GM19372 (cell line): Measurements from ENCODE around the gene EIF3L.

Source experiments
- ATAC-seq: cut with Tn5 transposase; IDR thresholded peaks from one replicate; pipeline ENCODE4 v1.9.1; 2021; ENCODE audit warnings: mild to moderate bottlenecking, low read depth, moderate library complexity; ENCODE audit not compliant: unreplicated experiment

Gene EIF3L

DNA sequence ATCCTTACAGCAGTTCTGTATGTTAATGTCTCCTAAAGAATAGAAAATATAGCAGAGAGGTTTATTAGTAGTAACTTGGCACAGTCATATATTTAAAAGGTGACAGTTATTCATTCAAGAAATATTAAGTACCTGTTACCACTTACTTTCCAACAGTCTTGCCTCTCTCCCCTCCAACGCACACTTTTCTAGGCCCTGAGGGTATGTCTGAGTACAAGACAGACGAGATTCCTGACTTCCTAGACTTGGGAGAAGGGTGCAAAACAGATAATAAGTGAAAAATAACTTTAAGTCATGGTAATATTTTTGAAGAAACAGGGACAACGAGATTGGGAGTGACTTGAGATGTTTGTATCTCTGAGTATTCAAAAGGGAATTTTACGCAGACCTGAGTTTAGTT is 1.6 kb downstream of the EIF3L start:
- no peak for ATAC-seq

DNA sequence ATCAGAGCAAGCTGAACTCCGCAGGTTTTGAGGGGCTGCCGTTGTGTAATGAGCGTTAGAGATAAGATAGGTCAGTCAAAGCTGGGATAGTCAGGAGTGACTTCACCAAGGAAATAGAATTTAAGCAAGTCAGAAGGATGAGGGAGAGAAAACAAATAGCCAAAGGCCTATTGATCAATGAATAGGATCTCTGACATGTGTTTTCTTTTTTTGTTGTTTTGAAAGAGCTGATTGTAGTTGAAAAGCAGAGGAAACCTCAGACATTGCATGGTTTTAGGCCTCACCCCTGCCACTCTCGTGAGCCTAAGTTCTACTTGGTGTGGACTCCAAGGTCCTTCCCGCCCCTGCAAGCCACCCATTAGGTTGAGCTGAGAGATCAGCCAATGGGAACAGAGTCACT is 3.2 kb downstream of the EIF3L start:
- no peak for ATAC-seq

DNA sequence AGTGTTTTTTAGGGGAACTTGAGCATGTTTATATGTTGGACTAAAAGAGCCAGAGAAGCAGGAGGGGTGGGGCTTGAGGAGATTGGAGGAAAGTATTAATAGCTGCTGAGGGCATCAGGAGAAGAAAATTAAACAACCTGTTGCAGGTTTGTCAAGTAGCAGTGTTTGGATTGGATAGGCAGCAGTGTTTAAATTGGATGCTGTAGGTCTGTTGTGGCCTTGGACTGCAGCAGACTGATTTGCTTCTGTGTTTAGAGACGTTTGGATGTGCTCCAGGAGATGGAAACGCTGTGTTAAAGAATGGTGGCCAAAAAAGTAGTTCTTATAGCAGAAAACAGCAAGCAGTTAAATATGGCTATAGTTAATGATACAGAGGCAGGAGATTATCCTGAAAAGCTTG is 5.7 kb downstream of the EIF3L start:
- no peak for ATAC-seq

DNA sequence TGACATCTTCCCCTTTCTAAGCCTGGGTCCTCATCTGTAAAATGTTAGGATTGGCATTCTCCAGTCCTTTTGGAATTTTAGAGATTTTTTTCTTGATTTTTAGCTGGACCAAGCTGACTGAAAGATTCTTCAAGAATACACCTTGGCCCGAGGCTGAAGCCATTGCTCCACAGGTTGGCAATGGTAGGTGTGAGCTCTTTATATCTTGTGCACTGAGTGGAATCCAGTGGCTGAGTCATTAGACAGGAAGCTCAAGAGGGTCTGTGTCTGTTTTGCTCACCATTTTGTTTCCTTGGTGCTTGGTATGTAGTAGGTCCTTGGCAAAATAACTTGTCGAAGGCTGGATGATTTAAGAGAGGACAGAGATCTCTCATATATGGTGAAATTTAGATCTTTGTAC is 6.2 kb downstream of the EIF3L start:
- no peak for ATAC-seq

DNA sequence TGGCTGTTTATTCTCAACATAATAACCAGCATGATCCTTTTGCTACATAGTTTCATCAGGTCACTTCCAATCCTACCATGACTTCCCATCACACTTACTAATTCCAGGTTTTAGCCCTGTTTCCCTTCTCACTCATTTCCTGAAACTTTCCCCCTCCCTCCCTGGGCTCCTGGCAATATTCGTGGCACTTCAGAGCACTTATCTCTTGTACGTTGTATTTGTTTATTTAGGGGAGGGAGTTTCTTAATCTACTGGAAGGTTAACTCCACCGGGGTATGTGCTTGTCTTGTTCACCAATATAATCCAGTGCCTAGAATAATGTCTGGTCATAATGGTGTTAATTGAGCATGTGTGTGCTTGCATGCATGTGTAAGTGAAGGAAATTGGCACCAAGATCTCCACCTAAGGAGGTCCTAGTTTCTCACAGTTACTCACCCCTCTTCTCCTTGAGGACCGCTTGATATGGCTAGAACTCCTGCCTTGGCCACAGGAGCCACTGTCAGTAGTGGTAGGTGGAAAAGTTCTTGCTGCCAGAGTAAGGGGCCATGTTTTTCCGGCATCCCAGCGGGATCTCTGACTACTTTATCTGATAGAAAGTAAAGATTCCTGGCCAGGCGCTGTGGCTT is 11.7 kb downstream of the EIF3L start:
- ATAC-seq = no peak

- ATAC-seq = no peak
These were observed 13.5 kb downstream of the EIF3L start for GRCh38 chr22:37862570-37863325.

DNA sequence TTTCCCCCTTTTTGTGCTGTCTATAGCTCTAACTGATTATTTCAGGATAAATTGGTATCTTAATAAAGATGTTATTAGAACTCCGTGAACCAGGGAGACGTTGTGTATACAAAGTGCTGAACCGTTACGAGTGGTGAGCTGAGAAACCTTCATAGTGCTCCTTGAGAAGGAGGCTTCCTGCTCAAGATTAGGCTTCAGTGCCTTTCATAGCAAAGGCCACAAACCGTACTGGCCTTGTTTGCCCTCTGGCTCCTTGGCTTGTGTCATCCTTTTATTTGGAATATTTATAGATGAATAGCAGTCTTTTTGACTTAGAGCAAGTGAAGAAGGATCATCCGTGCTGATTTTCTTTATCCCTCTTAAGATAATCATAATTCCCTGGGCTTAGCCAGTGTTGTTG is 16.3 kb downstream of the EIF3L start:
- ATAC-seq = no peak

DNA sequence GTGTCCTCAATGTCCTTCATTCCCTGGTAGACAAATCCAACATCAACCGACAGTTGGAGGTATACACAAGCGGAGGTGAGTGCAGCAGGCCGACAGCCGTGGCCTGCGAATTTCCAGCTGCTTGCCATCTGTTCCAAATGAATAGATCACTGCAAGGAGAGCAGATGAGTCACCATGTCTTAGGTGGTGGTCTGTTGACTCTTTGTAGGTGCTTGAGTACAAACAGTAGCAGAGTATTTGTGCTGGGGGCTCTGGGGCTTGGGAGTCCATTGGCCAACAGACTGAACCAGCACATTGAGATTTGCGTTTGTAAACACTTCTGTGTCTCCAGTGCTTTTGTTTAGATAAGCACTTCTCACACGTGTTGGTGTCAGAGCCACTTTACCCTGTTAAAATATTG is 21.1 kb downstream of the EIF3L start:
- ATAC-seq = no peak

DNA sequence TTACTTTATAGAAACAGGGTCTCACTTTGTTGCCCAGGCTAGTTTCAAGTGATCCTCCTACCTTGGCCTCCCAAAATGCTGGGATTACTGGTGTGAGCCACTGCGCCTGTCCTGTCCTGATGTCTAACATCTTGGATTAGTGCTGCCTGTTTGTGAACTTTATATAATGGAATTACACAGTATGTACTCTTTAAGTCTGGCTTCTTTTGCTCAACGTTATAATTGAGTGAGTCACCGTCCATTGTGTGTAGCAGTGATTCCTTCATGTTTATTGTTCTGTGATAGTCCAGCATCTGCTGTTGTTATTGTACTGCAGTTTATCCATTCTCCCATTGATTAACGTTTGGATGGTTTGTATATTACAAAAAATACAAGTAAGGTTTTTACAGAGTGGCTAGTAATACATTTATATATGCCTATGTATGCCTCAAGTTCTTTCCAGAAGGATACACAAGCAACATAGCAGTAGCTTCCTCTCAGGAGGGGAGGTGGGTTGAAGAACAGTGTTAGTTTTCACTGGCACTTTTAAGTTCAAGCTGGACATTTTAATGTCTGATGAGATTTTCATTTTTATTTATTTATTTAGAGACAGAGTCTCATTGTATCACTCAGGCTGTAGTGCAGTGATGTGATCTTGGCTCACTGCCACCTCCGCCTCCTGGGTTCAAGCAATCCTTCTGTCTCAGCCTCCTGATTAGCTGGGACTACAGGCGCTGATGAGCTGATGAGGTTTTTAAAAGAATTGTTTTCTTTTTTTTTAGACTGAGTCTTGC is 31.6 kb downstream of the EIF3L start:
- no peak for ATAC-seq

DNA sequence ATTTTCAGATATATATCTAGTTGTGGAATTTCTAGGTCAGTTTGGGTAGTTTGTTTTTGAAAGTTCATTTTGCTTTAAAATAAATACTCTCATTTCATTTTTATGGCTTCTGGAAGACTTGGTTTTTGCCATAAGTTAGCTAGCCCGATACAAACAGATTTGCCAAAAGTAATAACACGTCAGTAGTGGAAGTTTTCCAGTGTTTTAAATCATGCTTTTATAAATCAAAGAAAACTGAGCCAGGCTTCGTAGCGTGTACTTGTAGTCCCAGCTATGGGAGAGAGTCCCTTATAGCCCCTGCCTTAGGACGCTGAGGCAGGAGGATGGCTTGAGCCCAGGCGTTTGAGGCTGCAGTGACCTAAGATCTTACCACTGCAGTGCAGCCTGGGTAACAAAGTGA is 35.2 kb downstream of the EIF3L start:
- ATAC-seq = no peak

- ATAC-seq = no peak
These were observed 38.6 kb downstream of the EIF3L start for GRCh38 chr22:37887584-37888378.

DNA sequence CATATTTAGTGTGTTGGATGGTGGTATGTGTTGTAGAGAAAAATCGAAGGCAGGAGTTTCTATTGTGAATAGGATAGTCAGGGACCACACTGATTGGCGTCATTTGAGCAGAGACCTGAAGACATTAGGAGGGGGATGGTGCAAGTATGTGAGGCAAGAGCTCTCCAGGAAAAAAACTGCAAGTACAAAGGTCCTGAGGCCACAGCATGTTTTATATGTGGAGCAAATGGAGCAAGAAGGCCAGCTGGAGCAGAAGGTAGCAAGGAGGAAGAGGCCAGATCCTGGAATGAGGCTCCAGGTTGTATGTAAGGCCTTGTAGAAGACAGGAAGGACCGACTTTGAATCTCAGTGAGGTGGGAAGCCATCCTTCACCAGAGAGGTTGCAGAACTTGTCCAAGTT is 42.7 kb downstream of the EIF3L start:
- ATAC-seq = no peak

GRCh38 chr22:37892566-37893335 is 43.5 kb downstream of the EIF3L start:
- no peak for ATAC-seq

GRCh38 chr22:37893583-37893983 is 44.4 kb downstream of the EIF3L start:
- ATAC-seq = no peak

DNA sequence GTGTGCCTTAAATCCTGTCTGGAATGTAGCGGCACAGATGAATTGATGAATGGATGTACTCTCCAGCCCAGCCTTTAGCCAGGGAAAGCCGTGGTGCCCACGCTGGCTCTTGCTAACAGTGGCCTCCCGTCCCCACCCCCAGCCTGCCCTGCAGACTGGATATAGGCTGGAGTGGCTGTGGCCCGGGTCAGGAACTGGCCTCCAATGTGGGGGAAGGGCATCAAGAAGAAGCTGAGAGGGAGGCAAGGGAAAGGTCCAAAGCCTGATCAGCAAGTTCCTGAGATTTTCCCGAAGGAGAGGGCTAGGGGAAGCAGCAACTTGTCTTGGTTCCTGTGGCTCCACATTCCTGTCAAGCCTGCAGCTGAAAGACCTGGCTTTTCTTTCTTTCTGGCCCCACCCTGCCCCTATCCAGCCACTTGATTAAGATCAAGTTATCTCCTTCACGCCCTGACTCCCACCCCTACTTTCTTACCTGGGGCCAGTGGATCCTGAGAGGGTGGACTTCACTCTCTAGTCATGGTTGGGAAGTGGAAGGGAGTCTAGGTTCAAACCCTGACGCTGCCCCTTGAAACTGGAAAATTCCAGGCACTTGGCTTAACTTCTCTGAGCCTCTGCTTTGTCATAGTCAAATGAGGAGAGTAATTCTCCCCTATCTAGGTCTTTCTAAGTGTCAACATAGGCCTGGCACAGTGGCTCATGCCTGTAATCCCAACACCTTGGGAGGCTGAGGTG is 45.9 kb downstream of the EIF3L start:
- ATAC-seq = no peak

DNA sequence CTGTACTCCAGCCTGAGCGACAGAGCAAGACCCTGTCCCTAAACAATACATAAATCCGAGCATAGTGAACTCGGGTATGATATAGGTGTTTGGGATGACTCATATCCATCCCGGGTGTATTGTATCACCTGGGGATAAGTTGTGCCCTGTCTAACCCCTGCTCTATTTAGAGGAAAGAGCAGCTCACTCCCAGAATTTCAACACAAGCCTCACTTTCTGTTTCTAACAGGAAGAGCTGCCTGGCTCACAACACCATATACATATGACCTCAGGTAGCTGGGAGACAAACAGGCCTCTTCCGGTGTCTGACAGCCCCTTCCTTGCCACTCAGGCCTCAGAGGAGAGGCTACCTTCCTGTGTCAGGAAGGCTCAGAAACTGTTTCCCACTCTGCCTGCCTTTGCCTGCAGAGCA is 47.0 kb downstream of the EIF3L start:
- no peak for ATAC-seq

GRCh38 chr22:37896939-37897338 is 47.7 kb downstream of the EIF3L start:
- ATAC-seq = no peak

GRCh38 chr22:37897807-37898206 is 48.6 kb downstream of the EIF3L start:
- no peak for ATAC-seq

DNA sequence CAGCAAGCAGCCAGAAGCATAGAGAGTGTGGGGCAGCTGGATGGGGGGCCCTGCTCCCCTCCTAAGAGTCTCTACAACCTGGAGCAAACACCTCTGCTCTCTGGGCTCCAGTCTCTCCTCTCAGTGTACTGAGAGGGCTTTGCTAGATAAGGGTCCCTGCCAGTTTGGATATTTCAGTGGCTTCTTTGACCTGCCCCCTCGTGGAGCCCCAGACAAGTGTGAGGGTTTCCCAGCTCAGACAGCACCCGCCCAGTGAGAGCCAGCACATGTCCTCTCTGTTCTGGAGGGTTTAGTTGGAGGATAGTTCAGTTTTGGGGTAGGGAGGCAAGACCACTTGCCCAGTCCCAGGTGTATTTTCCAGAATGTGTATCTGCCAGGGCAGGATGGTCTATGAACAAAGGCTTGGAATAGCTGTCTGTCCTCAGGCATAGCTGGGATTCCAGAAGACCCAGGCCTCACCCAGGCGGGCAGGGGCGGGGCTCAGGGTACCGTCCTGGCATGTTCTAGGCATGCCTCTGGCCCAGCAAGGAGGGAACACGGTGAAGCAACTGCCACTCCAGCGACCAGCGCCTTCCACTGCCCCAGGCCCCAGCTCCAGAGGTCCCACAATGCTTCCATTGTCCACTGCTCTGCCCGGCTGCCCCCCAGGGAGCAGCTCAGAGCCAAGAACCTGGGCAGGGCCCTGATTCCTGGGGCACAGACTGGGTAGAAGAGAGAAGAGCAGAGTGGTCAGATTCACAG is 49.4 kb downstream of the EIF3L start:
- no peak for ATAC-seq
